Stimulated activated memory B cell treated with anti-CD40 and anti-IgM and Interleukin-4, amounts not matched to agents 10 μg/mL and 1 μg/mL and 100 μg/mL, for 72 hours (primary cell): ENCODE results near the gene SLC26A8.
A peak's percentile ranks its signal among the peaks of the same experiment; 100 is the strongest.
"Not testable (repeated sequence)": the region's sequence is repeated elsewhere in the genome, so short reads cannot be mapped to it uniquely, and the experiment has no call there.

Experiments used
- ATAC-seq: fragments of 150-1000 bp; cut with Tn5 transposase; 2 replicates; pipeline ENCODE4 v1.10.0; 2021
- H3K27ac Mint-ChIP-seq: one replicate; pipeline ENCODE4 v1.8.0; 2022; ENCODE audit warnings: mild to moderate bottlenecking, mixed read lengths
- H3K27me3 Mint-ChIP-seq: one replicate; pipeline ENCODE4 v1.8.0; 2022; ENCODE audit warnings: mixed read lengths
- H3K36me3 Mint-ChIP-seq: one replicate; pipeline ENCODE4 v1.8.0; 2022; ENCODE audit warnings: mixed read lengths
- H3K4me1 Mint-ChIP-seq: one replicate; pipeline ENCODE4 v1.8.0; 2022; ENCODE audit warnings: mixed read lengths
- H3K4me3 Mint-ChIP-seq: one replicate; pipeline ENCODE4 v1.8.0; 2022; ENCODE audit warnings: mild to moderate bottlenecking, moderate library complexity, mixed read lengths
- H3K9me3 Mint-ChIP-seq: one replicate; pipeline ENCODE4 v1.8.0; 2022; ENCODE audit warnings: mixed read lengths

The SLC26A8 gene

DNA sequence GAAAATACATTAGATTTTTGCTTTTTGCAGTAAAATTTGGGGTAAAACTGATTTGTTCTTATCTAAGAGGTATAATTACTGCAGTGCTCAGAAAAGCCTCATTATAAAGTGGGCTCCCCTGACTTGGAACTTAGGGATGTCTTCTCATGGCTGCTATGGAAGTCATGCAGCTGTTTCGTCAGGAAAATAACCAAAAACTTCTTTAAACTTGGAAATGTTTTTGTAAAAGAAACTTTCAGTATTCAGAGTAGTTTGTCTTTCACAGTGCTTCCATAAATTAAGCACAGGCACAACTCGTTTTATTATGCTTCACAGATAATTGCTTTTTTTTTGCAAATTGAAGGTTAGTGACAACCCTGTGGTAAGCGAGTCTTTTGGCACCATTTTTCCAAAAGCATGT lies 10.0 kb upstream of the SLC26A8 start:
- H3K4me3 Mint-ChIP-seq = no peak overlapping the region
- H3K27ac Mint-ChIP-seq = no peak overlapping the region
- H3K4me1 Mint-ChIP-seq = peaks cover 76% of the 10 kb centered on the region
- peaks cover 5% of the 10 kb centered on the region for H3K36me3 Mint-ChIP-seq
- no peak for ATAC-seq
- H3K27me3 Mint-ChIP-seq = no peaks in the 10 kb centered on the region
- H3K9me3 Mint-ChIP-seq = no peaks in the 10 kb centered on the region

DNA sequence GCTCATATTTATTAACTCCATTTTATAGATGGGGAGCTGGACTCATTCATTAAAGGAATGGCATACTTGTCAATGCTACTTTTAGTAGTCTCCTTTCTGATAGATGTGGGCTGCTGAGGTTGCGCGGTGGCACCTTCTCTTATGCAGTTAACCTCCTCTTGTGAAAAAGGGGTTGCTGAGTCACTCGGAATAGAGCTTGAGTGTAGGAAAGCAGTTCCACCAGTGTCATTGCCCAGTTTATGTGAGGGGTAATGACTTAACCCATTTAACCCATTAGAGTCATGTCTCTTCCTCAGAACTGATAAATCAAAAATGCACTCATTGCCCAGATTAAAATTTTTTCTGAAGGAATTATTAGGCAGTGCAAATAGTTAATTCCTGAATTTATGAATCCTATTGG lies 9.5 kb upstream of the SLC26A8 start:
- H3K27me3 Mint-ChIP-seq = no peaks in the 10 kb centered on the region
- no peak overlapping the region for H3K27ac Mint-ChIP-seq
- no peak overlapping the region for H3K4me3 Mint-ChIP-seq
- H3K9me3 Mint-ChIP-seq = no peaks in the 10 kb centered on the region
- no peak for ATAC-seq
- peaks cover 5% of the 10 kb centered on the region for H3K36me3 Mint-ChIP-seq
- peaks cover 76% of the 10 kb centered on the region for H3K4me1 Mint-ChIP-seq

DNA sequence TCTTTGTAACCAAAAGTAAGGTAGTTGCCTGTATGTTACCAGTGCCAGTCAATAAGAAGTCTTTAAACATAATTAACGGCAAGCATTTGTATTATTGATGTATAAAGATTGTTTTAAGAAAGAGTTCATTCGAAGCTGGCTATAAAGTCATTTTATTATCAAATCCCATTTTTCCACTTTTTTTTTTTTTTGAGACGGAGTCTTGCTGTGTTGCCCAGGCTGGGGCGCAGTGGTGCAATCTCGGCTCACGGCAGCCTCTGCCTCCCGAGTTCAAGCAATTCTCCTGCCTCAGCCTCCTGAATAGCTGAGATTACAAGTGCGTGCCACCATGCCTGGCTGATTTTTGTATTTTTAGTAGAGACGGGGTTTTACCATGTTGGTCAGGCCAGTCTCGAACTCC lies 8.7 kb upstream of the SLC26A8 start:
- H3K9me3 Mint-ChIP-seq = not testable (repeated sequence)

DNA sequence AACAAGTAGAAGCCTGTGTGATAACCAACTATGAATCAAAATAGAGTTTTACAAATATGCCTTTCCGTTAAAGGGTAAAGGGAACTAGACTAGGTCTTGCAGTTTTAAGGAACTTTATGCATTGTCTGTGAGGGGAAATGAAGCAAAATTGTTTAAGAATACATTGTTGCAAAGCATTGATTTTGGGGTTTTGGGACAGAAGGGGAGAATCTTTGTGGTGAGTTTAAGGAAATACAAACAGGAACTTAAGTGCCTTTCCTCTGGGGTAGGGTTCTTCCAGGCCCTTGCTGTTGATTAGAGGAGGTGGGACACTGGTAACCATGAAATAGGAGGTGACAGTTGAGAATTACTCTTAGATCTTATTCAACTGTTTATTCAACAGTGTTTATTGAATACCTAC lies 7.8 kb upstream of the SLC26A8 start:
- no peaks in the 10 kb centered on the region for H3K9me3 Mint-ChIP-seq
- no peaks in the 10 kb centered on the region for H3K27me3 Mint-ChIP-seq
- peaks cover 5% of the 10 kb centered on the region for H3K36me3 Mint-ChIP-seq
- H3K27ac Mint-ChIP-seq = no peak overlapping the region
- no peak overlapping the region for H3K4me3 Mint-ChIP-seq
- peaks cover 64% of the 10 kb centered on the region for H3K4me1 Mint-ChIP-seq
- ATAC-seq = no peak

More for the DNA sequence above, 8.7 kb upstream of the SLC26A8 start:
- H3K4me1 Mint-ChIP-seq = peaks cover 73% of the 10 kb centered on the region
- not testable (repeated sequence) for H3K36me3 Mint-ChIP-seq, H3K27me3 Mint-ChIP-seq, H3K27ac Mint-ChIP-seq, ATAC-seq, H3K4me3 Mint-ChIP-seq

DNA sequence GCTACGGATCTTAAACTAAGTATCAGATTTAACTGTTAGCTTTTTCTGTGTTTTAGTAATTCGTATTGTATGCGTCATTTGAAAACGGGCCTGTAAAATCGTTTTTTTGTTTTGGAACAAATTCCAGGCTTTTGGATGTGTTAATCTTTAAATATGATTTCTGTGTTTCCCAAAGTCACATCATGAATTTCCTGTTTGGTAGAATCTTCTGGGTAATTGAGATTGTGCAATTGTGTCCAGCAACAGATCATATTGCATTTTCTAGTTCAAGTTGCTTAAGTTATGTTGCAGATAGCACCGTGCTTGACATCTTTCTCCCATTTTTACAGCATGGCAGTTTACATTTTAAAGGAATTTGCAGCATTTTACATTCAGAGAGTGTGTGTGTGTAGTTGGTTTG lies 5.0 kb upstream of the SLC26A8 start:
- Mint-ChIP-seq H3K4me1 (peaks cover 44% of the 10 kb centered on the region), H3K27ac (peak overlapping the region; percentile 70), H3K27me3 (peaks cover 14% of the 10 kb centered on the region), H3K36me3 (no peaks in the 10 kb centered on the region), H3K9me3 (no peaks in the 10 kb centered on the region), H3K4me3 (peak overlapping the region; percentile 91)
- no peak for ATAC-seq

DNA sequence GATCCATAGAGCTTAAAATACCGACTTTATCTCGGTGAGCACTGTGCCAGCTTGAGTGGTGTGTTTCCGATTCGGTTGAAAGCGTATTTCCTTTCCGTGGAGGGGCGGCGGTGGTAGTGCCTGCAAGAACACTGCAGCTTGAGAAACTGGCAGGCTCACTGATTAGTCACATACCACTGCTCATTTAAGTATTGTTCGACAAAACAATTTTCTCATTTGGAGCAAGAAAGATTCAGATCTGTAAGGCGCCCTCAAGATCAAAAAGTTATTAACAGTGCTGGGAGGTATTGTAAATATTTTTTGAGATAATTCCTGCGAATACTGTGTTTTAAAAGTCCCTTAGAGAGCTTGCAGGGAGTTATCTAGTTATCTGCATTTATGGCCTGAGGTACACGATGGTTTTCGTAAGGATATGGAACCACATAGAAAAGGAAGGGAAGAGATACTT lies 4.5 kb upstream of the SLC26A8 start:
- peak overlapping the region; percentile 91 for H3K4me3 Mint-ChIP-seq
- H3K36me3 Mint-ChIP-seq = no peaks in the 10 kb centered on the region
- ATAC-seq = no peak
- peak overlapping the region; percentile 70 for H3K27ac Mint-ChIP-seq
- no peaks in the 10 kb centered on the region for H3K9me3 Mint-ChIP-seq
- peaks cover 19% of the 10 kb centered on the region for H3K27me3 Mint-ChIP-seq
- H3K4me1 Mint-ChIP-seq = peaks cover 41% of the 10 kb centered on the region

DNA sequence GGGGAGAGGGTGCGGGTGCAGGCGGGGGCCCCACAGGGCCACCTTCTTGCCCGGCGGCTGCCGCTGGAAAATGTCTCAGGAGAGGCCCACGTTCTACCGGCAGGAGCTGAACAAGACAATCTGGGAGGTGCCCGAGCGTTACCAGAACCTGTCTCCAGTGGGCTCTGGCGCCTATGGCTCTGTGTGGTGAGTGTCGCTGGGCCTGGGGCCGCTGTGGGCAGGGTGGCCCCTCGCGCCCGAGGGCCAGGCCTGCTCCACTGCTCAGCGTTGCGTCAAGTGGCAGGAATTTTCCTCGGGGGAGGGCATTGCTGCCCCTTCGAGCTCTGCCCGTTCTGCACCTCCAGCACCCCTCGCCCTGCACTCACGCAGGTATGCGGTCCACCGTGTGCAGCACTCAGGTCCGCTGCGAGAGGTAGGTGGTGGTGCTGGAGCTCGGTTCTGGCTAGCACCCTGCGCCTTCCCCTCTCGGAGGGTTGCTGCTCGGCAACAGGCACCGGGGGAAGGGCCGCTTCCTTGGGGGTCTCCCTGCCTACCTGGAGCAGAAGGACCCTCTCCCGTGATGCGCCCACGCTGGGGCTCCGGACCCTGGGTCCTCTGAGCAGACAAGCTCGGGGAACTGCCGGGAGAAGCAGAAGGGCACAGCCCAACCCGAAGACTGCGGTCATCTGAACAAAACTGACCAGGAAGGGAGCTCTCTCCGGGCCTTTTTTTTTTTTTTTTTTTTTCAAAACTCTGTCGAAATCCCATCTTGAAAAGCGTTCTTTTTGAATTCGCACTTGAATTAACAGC lies 3.8 kb upstream of the SLC26A8 start:
- H3K4me3 Mint-ChIP-seq = peak overlapping the region; percentile 91

DNA sequence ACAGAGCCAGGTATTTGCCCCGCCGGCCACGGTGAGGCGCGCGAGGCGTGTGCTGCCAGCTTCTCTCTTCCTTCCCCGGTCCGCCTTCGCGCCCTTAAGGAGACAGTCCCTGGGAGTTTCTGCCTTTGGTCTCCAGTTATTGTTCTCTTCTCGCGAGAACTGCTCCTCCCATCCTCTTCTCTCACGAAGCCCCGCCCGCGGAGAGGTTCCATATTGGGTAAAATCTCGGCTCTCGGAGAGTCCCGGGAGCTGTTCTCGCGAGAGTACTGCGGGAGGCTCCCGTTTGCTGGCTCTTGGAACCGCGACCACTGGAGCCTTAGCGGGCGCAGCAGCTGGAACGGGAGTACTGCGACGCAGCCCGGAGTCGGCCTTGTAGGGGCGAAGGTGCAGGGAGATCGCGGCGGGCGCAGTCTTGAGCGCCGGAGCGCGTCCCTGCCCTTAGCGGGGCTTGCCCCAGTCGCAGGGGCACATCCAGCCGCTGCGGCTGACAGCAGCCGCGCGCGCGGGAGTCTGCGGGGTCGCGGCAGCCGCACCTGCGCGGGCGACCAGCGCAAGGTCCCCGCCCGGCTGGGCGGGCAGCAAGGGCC lies 3.2 kb upstream of the SLC26A8 start, which contains the start of gene MAPK14:
TSS of gene MAPK14 (plus strand) at position 308 of the 587 bp plus-strand sequence. CDS start 350 bp downstream, outside the sequence.
- H3K4me3 Mint-ChIP-seq = peak within 1 kb of the TSS; percentile 91
- no peaks in the 10 kb centered on the region for H3K36me3 Mint-ChIP-seq
- H3K27me3 Mint-ChIP-seq = peaks cover 25% of the 10 kb centered on the region
- H3K27ac Mint-ChIP-seq = peak within 1 kb of the TSS; percentile 70
- peaks cover 29% of the 10 kb centered on the region for H3K4me1 Mint-ChIP-seq
- ATAC-seq = peak; percentile 97
- H3K9me3 Mint-ChIP-seq = no peaks in the 10 kb centered on the region

More for the DNA sequence above, 3.8 kb upstream of the SLC26A8 start:
- Mint-ChIP-seq H3K27me3 (peaks cover 25% of the 10 kb centered on the region), H3K9me3 (no peaks in the 10 kb centered on the region), H3K36me3 (no peaks in the 10 kb centered on the region), H3K4me1 (peaks cover 35% of the 10 kb centered on the region), H3K27ac (peak overlapping the region; percentile 70)
- ATAC-seq = peak; percentile 58

DNA sequence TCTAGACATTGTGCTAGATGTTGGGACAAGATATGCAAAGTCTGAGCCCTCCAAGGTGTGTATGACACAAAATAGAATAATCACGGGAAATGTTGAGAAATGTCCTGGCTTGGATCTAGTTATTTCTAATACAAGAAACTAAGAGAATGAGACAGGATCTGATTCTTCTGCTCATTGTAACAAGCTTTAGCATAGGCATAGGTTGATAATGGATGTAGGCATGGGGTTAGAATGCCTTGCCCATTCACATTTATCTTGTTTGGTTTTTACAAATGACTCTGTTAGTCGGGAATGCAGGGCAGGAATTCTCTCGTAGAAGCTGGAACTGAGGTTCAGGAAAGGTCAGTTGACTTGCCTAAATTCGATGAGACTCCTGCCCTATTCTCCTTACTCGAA lies 1.5 kb upstream of the SLC26A8 start:
- no peaks in the 10 kb centered on the region for H3K36me3 Mint-ChIP-seq
- H3K9me3 Mint-ChIP-seq = no peaks in the 10 kb centered on the region
- no peak overlapping the region for H3K4me3 Mint-ChIP-seq
- no peak for ATAC-seq
- H3K4me1 Mint-ChIP-seq = peaks cover 16% of the 10 kb centered on the region
- peaks cover 36% of the 10 kb centered on the region for H3K27me3 Mint-ChIP-seq
- H3K27ac Mint-ChIP-seq = no peak overlapping the region

DNA sequence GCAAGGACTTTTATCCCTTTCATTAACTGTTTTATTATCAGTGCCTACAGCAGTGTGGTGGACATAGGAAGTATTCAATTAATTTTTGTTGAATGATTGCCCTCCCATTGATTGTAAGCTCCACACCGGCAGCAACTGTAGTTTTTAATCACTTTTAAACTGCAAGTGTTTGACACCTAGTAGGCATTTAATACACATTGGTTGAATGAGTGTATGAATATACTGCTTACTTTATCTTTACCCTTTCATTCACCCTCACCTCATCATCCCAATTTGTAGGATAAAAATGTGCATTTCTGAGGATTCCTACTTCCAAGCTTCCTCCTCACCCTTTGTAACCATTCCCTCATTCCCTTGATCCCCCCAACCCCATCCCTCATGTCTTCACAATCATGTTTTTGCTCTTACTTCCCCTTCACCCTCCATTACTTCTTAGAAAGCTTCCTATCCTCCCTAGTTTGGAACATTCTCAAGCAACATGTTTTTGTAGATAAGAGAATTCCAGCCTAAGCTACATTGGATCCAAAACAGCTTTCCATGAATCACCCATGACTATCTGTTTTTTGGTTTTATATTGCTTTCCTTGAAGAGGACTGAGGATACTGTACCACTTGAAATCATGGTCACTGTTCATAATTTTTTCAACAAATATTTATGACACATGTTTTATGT lies 955 bp upstream of the SLC26A8 start:
- Mint-ChIP-seq H3K27me3 (peaks cover 36% of the 10 kb centered on the region), H3K4me1 (peaks cover 16% of the 10 kb centered on the region), H3K27ac (no peak overlapping the region), H3K4me3 (no peak overlapping the region), H3K36me3 (no peaks in the 10 kb centered on the region), H3K9me3 (no peaks in the 10 kb centered on the region)
- no peak for ATAC-seq

DNA sequence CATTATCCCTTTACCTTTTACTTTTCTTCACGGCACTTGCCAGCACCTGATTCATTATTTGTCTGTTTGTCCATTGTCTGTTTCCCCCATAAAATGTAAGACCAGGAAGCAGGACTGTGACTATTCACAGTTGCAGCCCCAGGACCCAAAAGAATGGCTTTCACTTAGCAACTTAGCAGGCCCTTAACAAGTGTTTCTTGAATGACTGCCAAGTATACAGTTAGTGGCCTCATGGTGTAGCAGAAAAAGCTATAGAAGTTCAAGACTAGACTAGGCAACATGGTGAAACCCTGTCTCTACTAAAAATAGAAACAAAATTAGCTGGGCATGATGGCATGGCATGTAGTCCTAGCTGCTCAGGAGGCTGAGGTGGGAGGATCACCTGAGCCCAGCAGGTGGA lies 4.3 kb downstream of the SLC26A8 start:
- no peak for ATAC-seq
- Mint-ChIP-seq H3K9me3 (no peaks in the 10 kb centered on the region), H3K36me3 (no peaks in the 10 kb centered on the region), H3K27me3 (peaks cover 36% of the 10 kb centered on the region), H3K27ac (no peak overlapping the region), H3K4me1 (no peaks in the 10 kb centered on the region), H3K4me3 (no peak overlapping the region)

DNA sequence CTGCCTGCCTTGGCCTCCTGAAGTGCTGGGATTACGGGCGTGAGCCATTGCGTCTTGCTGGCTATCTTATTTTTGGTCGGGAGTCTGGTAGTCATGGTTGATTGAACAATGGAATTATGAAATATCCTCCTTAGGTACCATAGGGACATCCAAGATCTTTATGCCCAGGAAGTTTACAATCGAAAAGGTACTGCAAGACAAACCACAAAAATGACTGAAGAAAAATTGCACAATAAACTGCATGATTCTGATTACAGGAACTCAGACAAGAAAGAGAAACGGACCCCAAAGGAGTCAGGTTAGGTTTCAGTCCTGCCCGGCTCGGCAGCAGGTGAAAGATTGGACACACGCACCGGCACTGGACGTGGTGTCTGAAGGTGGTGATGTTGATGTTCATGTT lies 5.3 kb downstream of the SLC26A8 start:
- H3K4me1 Mint-ChIP-seq = no peaks in the 10 kb centered on the region

DNA sequence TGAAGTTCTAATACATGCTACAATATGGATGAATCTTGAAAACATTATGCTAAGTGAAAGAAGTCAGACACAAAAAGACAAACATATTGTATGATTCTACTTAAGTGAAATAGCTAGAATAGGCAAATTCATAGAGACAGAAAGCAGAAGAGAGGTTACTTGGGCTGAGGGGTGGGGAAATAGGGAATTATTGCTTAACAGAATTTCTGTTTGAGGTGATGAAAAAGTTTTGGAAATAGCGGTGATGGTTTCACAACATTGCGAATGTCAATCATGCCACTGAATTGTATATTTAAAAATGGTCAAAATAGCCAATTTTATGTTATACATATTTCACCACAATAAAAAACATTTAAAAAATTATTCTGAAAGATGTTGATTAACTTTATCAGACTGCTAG lies 6.1 kb downstream of the SLC26A8 start:
- H3K27ac Mint-ChIP-seq = no peak overlapping the region
- ATAC-seq = no peak
- H3K4me3 Mint-ChIP-seq = no peak overlapping the region
- H3K27me3 Mint-ChIP-seq = peaks cover 32% of the 10 kb centered on the region
- H3K9me3 Mint-ChIP-seq = no peaks in the 10 kb centered on the region
- H3K36me3 Mint-ChIP-seq = no peaks in the 10 kb centered on the region
- no peaks in the 10 kb centered on the region for H3K4me1 Mint-ChIP-seq

More for the DNA sequence above, 5.3 kb downstream of the SLC26A8 start:
- ATAC-seq = no peak
- no peaks in the 10 kb centered on the region for H3K9me3 Mint-ChIP-seq
- H3K36me3 Mint-ChIP-seq = no peaks in the 10 kb centered on the region
- no peak overlapping the region for H3K27ac Mint-ChIP-seq
- H3K4me3 Mint-ChIP-seq = no peak overlapping the region
- H3K27me3 Mint-ChIP-seq = peaks cover 36% of the 10 kb centered on the region

DNA sequence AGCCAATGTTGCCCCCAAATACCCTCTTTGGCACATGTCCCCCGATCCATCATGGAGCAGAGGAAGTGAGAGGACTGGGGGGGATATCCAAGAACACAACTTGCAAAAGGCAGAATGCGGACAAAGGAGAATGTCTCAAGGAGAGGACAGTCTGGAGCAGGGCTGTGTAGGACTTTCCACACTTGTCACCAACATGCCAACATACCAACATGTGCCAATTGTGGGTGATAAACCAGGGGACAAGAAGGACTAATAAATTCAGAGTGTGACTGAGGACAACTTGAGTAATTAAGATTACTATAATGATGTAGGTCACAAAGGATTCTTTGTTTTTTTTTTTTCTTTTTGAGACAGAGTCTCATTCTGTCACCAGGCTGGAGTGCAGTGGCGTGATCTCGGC lies 8.8 kb downstream of the SLC26A8 start:
- no peak overlapping the region for H3K27ac Mint-ChIP-seq
- H3K4me1 Mint-ChIP-seq = no peaks in the 10 kb centered on the region
- no peak for ATAC-seq
- H3K36me3 Mint-ChIP-seq = no peaks in the 10 kb centered on the region
- H3K27me3 Mint-ChIP-seq = peaks cover 20% of the 10 kb centered on the region
- no peak overlapping the region for H3K4me3 Mint-ChIP-seq
- H3K9me3 Mint-ChIP-seq = no peaks in the 10 kb centered on the region

DNA sequence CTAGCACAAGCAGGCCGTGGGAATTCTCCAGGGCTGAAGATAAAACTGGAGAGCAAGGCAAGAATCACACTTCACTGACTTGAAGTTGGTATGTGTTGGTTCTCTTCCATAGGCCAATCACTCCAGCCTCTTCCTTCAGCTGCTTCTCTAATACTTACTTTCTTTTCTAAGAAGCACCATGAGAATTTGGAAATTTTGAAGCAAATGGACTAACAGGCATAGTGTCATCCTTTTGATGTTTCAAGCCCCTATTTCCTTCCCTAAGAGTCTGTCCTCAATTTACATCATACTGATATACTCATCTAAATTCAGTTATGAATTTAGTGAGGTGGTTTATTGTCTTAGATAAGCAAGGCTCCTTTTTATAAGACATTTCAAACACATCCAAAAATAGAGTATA lies 24.0 kb downstream of the SLC26A8 start:
- H3K27ac Mint-ChIP-seq = no peak overlapping the region

More for the DNA sequence above, 24.0 kb downstream of the SLC26A8 start:
- ATAC-seq = no peak
- Mint-ChIP-seq H3K4me1 (no peaks in the 10 kb centered on the region), H3K4me3 (no peak overlapping the region), H3K27me3 (peaks cover 10% of the 10 kb centered on the region), H3K9me3 (no peaks in the 10 kb centered on the region), H3K36me3 (no peaks in the 10 kb centered on the region)
